GM19452 (cell line): ENCODE results near the gene MCU.
"Not testable (repeated sequence)": the region's sequence is repeated elsewhere in the genome, so short reads cannot be mapped to it uniquely, and the experiment has no call there.

Experiments
- ATAC-seq: cut with Tn5 transposase; IDR thresholded peaks from one replicate; pipeline ENCODE4 v1.9.1; 2021; ENCODE audit not compliant: unreplicated experiment

Gene MCU

GRCh38 chr10:72691863-72692743, at the start of gene MCU:
MCU (plus strand) TSS chr10:72692143; CDS start chr10:72692152, 9 bp downstream.
- peak; percentile 91 for ATAC-seq

GRCh38 chr10:72642318-72642717, 49.6 kb upstream of the MCU start:
- no peak for ATAC-seq

- ATAC-seq: no peak
These were observed 46.6 kb upstream of the MCU start for GRCh38 chr10:72645263-72645858.

- ATAC-seq: not testable (repeated sequence)
These were observed 45.0 kb upstream of the MCU start for GRCh38 chr10:72646971-72647370.

GRCh38 chr10:72648301-72648700, 43.6 kb upstream of the MCU start:
- ATAC-seq: no peak

GRCh38 chr10:72649291-72649690, 42.7 kb upstream of the MCU start:
- ATAC-seq: no peak

GRCh38 chr10:72653383-72654096, 38.4 kb upstream of the MCU start:
- ATAC-seq: no peak

GRCh38 chr10:72654720-72655119, 37.2 kb upstream of the MCU start:
- no peak for ATAC-seq

- ATAC-seq: no peak
These were observed 33.1 kb upstream of the MCU start for GRCh38 chr10:72658696-72659400.

GRCh38 chr10:72659694-72660093, 32.2 kb upstream of the MCU start:
- no peak for ATAC-seq

- ATAC-seq: no peak
These were observed 31.7 kb upstream of the MCU start for GRCh38 chr10:72660220-72660619.

- no peak for ATAC-seq
These were observed 30.5 kb upstream of the MCU start for GRCh38 chr10:72661431-72661830.

- ATAC-seq: no peak
These were observed 28.0 kb upstream of the MCU start for GRCh38 chr10:72663971-72664370.

GRCh38 chr10:72665925-72666324, 26.0 kb upstream of the MCU start:
- no peak for ATAC-seq

- no peak for ATAC-seq
These were observed 24.6 kb upstream of the MCU start for GRCh38 chr10:72667207-72667864.

GRCh38 chr10:72673280-72673679, 18.7 kb upstream of the MCU start:
- ATAC-seq: no peak

GRCh38 chr10:72674174-72674573, 17.8 kb upstream of the MCU start:
- not testable (repeated sequence) for ATAC-seq

GRCh38 chr10:72679838-72680241, 12.1 kb upstream of the MCU start:
- no peak for ATAC-seq

- ATAC-seq: no peak
These were observed 9.3 kb upstream of the MCU start for GRCh38 chr10:72682638-72683037.

GRCh38 chr10:72685264-72685921, 6.5 kb upstream of the MCU start:
- no peak for ATAC-seq
